Activated naive CD8-positive, alpha-beta T cell treated with anti-CD3 and anti-CD28 coated beads for 36 hours (primary cell): ENCODE results near the gene ZSCAN32. TPM values are rescaled to one million over a fixed set of nuclear protein-coding genes. Genes with fewer than 3 reads are reported as not detected.
A peak's percentile ranks its signal among the peaks of the same experiment; 100 is the strongest.

Experiments used
- DNase-seq: peaks from one replicate; pipeline ENCODE4 v3.0.0; 2021
- H3K27ac Mint-ChIP-seq: one replicate; pipeline ENCODE4 v1.8.0; 2022; ENCODE audit warnings: mild to moderate bottlenecking, moderate library complexity, mixed read lengths
- H3K27me3 Mint-ChIP-seq: one replicate; pipeline ENCODE4 v1.8.0; 2022; ENCODE audit warnings: mild to moderate bottlenecking, mixed read lengths
- H3K36me3 Mint-ChIP-seq: one replicate; pipeline ENCODE4 v1.8.0; 2021; ENCODE audit warnings: mild to moderate bottlenecking, mixed read lengths
- H3K4me1 Mint-ChIP-seq: one replicate; pipeline ENCODE4 v1.8.0; 2021; ENCODE audit warnings: mixed read lengths
- H3K4me3 Mint-ChIP-seq: one replicate; pipeline ENCODE4 v1.8.0; 2022; ENCODE audit warnings: mild to moderate bottlenecking, moderate library complexity, mixed read lengths
- H3K9me3 Mint-ChIP-seq: one replicate; pipeline ENCODE4 v1.8.0; 2022; ENCODE audit warnings: mixed read lengths
- total RNA-seq, 2 experiments: library from RNA; stranded (reverse); gene quantifications; one replicate each; pipeline ENCODE4 v1.2.3, GENCODE V29; 2021

ZSCAN32 gene
- total RNA-seq, 2 experiments from 2014 or later, result 14.0 to 16.7 TPM

DNA sequence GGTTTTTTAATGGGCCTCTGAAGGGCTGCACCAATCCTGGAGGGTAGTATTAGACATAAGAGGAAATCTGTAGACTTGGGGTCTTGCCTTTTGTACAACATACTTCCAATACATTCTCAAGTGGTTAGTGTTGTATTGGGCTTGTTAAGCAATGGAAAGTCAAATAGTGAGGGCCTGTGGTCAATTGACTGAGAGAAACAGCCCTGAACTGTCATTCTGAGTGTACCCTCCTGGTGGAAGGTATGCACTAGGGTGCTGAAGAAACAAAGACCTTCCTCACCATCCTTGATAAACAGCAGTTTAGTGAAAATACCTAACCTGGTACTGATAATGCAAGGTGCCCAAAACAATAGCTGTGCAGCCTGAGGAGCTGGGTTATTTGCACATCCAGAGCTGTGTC, 22.9 kb downstream of the ZSCAN32 start:
- DNase-seq, result no peak
- Mint-ChIP-seq H3K27ac (no peak overlapping the region), H3K36me3 (peaks cover 95% of the 10 kb centered on the region), H3K4me3 (no peak overlapping the region), H3K9me3 (peaks cover 71% of the 10 kb centered on the region), H3K27me3 (no peaks in the 10 kb centered on the region), H3K4me1 (no peaks in the 10 kb centered on the region)

DNA sequence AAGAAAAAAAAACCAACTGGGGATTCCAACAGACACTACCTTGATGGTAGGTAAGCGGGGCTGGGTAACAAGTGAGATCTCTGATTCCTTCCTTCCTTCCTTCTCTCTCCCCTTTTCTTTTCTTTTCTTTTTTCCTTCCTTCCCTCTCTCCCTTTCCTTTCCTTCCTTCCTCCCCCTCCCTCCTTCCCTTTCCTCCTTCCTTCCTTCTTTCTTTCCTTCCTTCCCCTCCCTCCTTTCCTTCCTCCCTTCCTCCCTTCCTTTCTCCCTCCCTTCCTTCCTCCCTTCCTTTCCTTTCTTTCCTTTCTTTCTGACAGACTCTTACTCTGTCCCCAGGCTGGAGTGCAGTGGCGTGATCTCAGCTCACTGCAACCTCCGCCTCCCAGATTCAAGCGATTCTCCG, 25.1 kb downstream of the ZSCAN32 start:
- Mint-ChIP-seq H3K4me3 (no peak overlapping the region), H3K27ac (no peak overlapping the region), H3K27me3 (no peaks in the 10 kb centered on the region), H3K36me3 (peaks cover 79% of the 10 kb centered on the region), H3K9me3 (peaks cover 53% of the 10 kb centered on the region), H3K4me1 (no peaks in the 10 kb centered on the region)
- DNase-seq, result no peak

GRCh38 chr16:3369073-3369472, 31.7 kb downstream of the ZSCAN32 start:
- no peak for DNase-seq
- Mint-ChIP-seq H3K4me3 (no peak overlapping the region), H3K9me3 (peaks cover 20% of the 10 kb centered on the region), H3K4me1 (peaks cover 8% of the 10 kb centered on the region), H3K27ac (no peak overlapping the region), H3K36me3 (peaks cover 40% of the 10 kb centered on the region), H3K27me3 (no peaks in the 10 kb centered on the region)

DNA sequence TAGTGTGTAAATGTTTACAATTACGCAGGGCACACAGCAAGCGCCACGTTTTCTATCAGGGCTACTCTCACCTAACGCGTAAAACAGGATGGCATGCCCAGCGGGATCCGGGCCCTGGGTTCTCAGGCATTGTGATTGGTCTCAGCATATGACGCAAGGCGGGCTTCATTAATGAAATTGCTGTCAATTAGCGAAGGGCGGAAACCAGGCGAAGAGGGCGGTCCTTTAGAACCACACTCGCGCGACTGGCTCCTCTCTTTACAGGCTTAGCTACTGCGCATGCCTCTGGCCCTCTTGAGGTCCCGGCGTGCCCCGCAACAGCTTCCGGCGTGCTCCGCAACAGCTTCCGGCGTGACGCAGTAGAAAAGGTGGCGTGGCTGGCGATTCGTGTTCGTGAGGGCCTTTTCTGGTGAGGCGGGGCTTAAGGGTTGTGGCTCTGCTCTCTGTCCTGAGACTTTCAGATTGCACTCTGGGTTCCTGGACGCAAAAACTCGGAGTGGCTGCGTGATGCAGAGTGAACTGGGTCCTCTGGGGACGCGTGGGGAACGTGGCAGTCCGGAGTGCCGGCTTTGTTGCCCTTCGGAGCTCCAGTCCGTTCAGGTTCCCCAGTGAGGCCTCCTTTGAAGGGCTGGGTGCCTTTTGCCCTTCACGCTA, 35.9 kb downstream of the ZSCAN32 start:
- Mint-ChIP-seq H3K4me1 (peaks cover 8% of the 10 kb centered on the region), H3K36me3 (peaks cover 26% of the 10 kb centered on the region), H3K27me3 (peaks cover 10% of the 10 kb centered on the region)

GRCh38 chr16:3363793-3364192, 37.0 kb downstream of the ZSCAN32 start:
- peaks cover 10% of the 10 kb centered on the region for H3K27me3 Mint-ChIP-seq
- peaks cover 24% of the 10 kb centered on the region for H3K9me3 Mint-ChIP-seq
- H3K4me3 Mint-ChIP-seq, result peak overlapping the region; percentile 20
- H3K4me1 Mint-ChIP-seq, result peaks cover 8% of the 10 kb centered on the region
- peaks cover 26% of the 10 kb centered on the region for H3K36me3 Mint-ChIP-seq
- DNase-seq, result no peak
- H3K27ac Mint-ChIP-seq, result peak overlapping the region; percentile 50

More for the DNA sequence above, 35.9 kb downstream of the ZSCAN32 start:
- H3K9me3 Mint-ChIP-seq, result peaks cover 24% of the 10 kb centered on the region
- H3K27ac Mint-ChIP-seq, result peak overlapping the region; percentile 94
- H3K4me3 Mint-ChIP-seq, result peak overlapping the region; percentile 92
- peak; percentile 92 for DNase-seq

GRCh38 chr16:3362931-3363330, 37.9 kb downstream of the ZSCAN32 start:
- H3K4me3 Mint-ChIP-seq, result no peak overlapping the region
- H3K4me1 Mint-ChIP-seq, result peaks cover 8% of the 10 kb centered on the region
- H3K36me3 Mint-ChIP-seq, result peaks cover 23% of the 10 kb centered on the region

DNA sequence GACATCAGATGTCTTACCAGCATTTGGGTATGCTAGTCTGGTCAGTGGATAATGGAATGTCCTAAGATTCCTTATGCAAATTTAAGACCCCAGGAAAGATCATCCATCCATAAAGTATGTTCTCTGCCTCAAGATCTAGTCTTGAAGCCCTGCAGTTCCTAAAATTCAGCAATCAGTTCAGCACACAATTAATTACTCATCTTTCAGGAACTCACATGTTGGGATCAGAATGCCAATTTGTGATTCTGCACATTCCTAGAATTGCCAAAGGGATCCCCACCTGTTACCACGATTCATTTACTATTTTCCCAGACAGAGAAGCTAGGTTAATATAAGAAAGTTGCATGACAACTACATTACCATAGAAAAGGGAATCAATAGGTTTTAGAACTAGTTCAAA, 41.9 kb downstream of the ZSCAN32 start:
- peaks cover 10% of the 10 kb centered on the region for H3K27me3 Mint-ChIP-seq
- peaks cover 6% of the 10 kb centered on the region for H3K36me3 Mint-ChIP-seq
- H3K4me1 Mint-ChIP-seq, result no peaks in the 10 kb centered on the region
- H3K9me3 Mint-ChIP-seq, result peaks cover 9% of the 10 kb centered on the region
- H3K27ac Mint-ChIP-seq, result no peak overlapping the region
- DNase-seq, result no peak
- H3K4me3 Mint-ChIP-seq, result no peak overlapping the region

More at GRCh38 chr16:3362931-3363330, 37.9 kb downstream of the ZSCAN32 start:
- Mint-ChIP-seq H3K27ac (no peak overlapping the region), H3K9me3 (peaks cover 24% of the 10 kb centered on the region), H3K27me3 (peaks cover 10% of the 10 kb centered on the region)
- no peak for DNase-seq

DNA sequence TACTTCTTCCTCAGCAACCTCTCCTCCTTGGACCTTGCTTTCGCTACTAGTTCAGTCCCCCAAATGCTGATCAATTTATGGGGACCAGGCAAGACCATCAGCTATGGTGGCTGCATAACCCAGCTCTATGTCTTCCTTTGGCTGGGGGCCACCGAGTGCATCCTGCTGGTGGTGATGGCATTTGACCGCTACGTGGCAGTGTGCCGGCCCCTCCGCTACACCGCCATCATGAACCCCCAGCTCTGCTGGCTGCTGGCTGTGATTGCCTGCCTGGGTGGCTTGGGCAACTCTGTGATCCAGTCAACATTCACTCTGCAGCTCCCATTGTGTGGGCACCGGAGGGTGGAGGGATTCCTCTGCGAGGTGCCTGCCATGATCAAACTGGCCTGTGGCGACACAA, 44.7 kb downstream of the ZSCAN32 start:
- Mint-ChIP-seq H3K36me3 (peaks cover 5% of the 10 kb centered on the region), H3K9me3 (peaks cover 5% of the 10 kb centered on the region), H3K27ac (no peak overlapping the region), H3K4me1 (no peaks in the 10 kb centered on the region), H3K4me3 (no peak overlapping the region), H3K27me3 (peaks cover 6% of the 10 kb centered on the region)
- no peak for DNase-seq

DNA sequence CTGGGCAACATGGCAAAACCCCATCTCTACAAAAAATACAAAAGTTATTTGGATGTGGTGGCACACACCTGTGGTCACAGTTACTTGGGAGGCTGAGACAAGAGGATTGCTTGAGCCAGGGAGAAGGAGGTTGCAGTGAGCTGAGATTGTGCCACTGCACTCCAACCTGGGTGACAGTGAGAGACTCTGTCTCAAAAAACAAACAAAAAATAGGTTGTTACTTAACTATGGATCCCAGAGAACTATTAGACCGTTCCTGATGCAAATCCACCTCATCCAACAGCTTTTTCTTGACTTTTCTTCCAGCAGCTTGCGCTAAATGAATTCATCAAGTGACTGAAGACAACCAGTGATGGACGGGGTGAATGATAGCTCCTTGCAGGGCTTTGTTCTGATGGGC, 45.2 kb downstream of the ZSCAN32 start, which contains the start of gene OR2C1:
Gene OR2C1 (plus strand): TSS at position 301 of the 400 bp plus-strand sequence. CDS start 52 bp downstream, at position 353.
- Mint-ChIP-seq H3K36me3 (peaks cover 5% of the 10 kb centered on the region), H3K9me3 (peaks cover 5% of the 10 kb centered on the region), H3K27me3 (peaks cover under 1% of the 10 kb centered on the region), H3K27ac (no peak within 1 kb of the TSS), H3K4me3 (no peak within 1 kb of the TSS), H3K4me1 (no peaks in the 10 kb centered on the region)
- DNase-seq, result no peak

DNA sequence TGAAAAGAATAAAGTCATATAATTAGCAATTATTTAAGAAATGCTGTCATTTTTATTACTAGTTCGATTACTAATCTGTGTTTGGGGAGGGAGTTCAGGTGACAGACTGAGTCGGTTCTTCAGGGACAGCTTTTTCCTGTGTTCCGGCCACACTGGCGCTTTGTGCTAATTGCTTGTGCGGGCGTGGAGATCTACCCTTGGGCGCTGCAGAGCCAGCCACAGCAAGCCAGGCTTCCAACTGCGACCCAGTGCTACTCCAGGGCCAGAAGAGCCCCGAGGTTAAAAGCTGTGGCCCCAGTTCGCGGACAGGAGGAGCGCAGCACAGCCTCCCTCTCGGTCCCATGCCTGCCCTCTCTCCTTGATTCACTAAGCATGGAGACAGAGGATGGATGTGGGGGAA, 51.6 kb downstream of the ZSCAN32 start:
- Mint-ChIP-seq H3K36me3 (no peaks in the 10 kb centered on the region), H3K9me3 (no peaks in the 10 kb centered on the region), H3K27ac (no peak overlapping the region), H3K4me1 (peaks cover 6% of the 10 kb centered on the region), H3K27me3 (no peaks in the 10 kb centered on the region), H3K4me3 (no peak overlapping the region)
- no peak for DNase-seq

- H3K36me3 Mint-ChIP-seq, result no peaks in the 10 kb centered on the region
- H3K27me3 Mint-ChIP-seq, result no peaks in the 10 kb centered on the region
- no peaks in the 10 kb centered on the region for H3K9me3 Mint-ChIP-seq
- H3K4me1 Mint-ChIP-seq, result peaks cover 6% of the 10 kb centered on the region
- no peak overlapping the region for H3K27ac Mint-ChIP-seq
- DNase-seq, result no peak
- H3K4me3 Mint-ChIP-seq, result no peak overlapping the region
Observed at GRCh38 chr16:3348547-3349167, 52.1 kb downstream of the ZSCAN32 start.

GRCh38 chr16:3347586-3347985, 53.2 kb downstream of the ZSCAN32 start:
- Mint-ChIP-seq H3K4me3 (no peak overlapping the region), H3K4me1 (peaks cover 6% of the 10 kb centered on the region), H3K27me3 (no peaks in the 10 kb centered on the region), H3K36me3 (no peaks in the 10 kb centered on the region), H3K27ac (no peak overlapping the region), H3K9me3 (no peaks in the 10 kb centered on the region)
- DNase-seq, result no peak

GRCh38 chr16:3346041-3346440, 54.8 kb downstream of the ZSCAN32 start:
- H3K4me3 Mint-ChIP-seq, result no peak overlapping the region

More at GRCh38 chr16:3346041-3346440, 54.8 kb downstream of the ZSCAN32 start:
- H3K4me1 Mint-ChIP-seq, result peaks cover 6% of the 10 kb centered on the region
- no peak for DNase-seq
- no peaks in the 10 kb centered on the region for H3K36me3 Mint-ChIP-seq
- H3K27me3 Mint-ChIP-seq, result no peaks in the 10 kb centered on the region
- no peaks in the 10 kb centered on the region for H3K9me3 Mint-ChIP-seq
- no peak overlapping the region for H3K27ac Mint-ChIP-seq
